SK-N-MC (cell line): ENCODE results near the gene CYP1A1.

Experiments
- EZH2 ChIP-seq: fragments of 200-600 bp; sonication (generic); IDR thresholded peaks from one replicate; pipeline ENCODE4 v1.6.1; 2017; ENCODE audit warnings: antibody characterized with exemption
- FOXP2 ChIP-seq: optimal IDR thresholded peaks from 2 replicates; pipeline ENCODE3; 2011; ENCODE audit warnings: mild to moderate bottlenecking, moderate library complexity; ENCODE audit not compliant: insufficient read depth; ENCODE audit errors: extremely low read length, control extremely low read depth
- POLR2AphosphoS5 ChIP-seq: IDR thresholded peaks from 2 replicates; pipeline ENCODE4 v1.6.1; 2012; ENCODE audit warnings: mild to moderate bottlenecking, low read depth, low read length, borderline replicate concordance

DNA sequence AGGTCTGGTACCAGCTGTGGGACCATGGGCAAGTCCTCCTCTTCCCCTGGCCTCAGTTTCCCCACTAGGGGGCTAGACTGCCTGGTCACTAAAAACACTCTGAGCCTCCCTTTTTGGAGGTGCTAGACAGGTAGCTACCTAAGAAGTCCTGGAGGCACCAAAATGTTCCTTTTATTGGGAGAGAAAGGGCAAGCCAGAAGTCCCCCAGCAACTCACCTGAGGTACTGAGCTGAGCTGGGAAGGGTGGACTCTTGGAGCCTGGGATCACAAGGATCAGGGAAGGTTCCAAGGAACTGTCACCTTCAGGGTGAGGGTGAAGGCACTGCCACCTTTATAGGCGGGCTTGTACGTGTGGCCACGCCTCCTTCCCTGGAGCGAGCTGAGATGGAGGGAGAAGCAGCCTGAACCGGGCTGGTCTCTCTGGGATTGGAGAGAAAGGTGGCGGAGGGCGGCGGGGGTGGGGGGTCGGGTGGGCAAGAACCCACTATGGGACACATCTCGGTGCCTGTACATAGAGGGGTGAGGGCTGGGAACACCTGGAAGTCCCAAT is at the start of gene CYP1A1:
- TF ChIP-seq EZH2 = no peak
- no peak for TF ChIP-seq POLR2AphosphoS5
- TF ChIP-seq FOXP2 = no peak
